GM12878 (cell line): ENCODE measurements around the gene SIM1.

Experiments
- CREB1 ChIP-seq: IDR thresholded peaks from 2 replicates; pipeline ENCODE4 v1.6.1; 2012; ENCODE audit warnings: low read depth, mild to moderate bottlenecking, inconsistent platforms
- CTCF ChIP-seq, 3 experiments: IDR thresholded peaks in 2 of 3; conservative IDR thresholded peaks in 1 of 3; 2 replicates each; pipeline ENCODE4 v1.5.1; 2011; ENCODE audit warnings: low read depth in 3 of 3, low read length in 3 of 3, mild to moderate bottlenecking in 3 of 3, control low read depth in 2 of 3, moderate library complexity in 2 of 3, inconsistent platforms in 1 of 3, mixed read lengths in 1 of 3; ENCODE audit not compliant: control insufficient read depth in 2 of 3, insufficient read depth in 1 of 3; ENCODE audit errors: extremely low read depth in 1 of 3
- EGR1 ChIP-seq, 2 experiments: IDR thresholded peaks; 1 replicate in 1 of 2; 2 replicates in 1 of 2; pipeline ENCODE4 v1.6.1; 2011 to 2012; ENCODE audit warnings: low read depth in 2 of 2, low read length in 2 of 2, borderline replicate concordance in 1 of 2, mild to moderate bottlenecking in 1 of 2, moderate library complexity in 1 of 2
- JUNB ChIP-seq: IDR thresholded peaks from 2 replicates; pipeline ENCODE4 v1.6.1; 2016; ENCODE audit warnings: antibody characterized with exemption, mild to moderate bottlenecking
- MYC ChIP-seq: IDR thresholded peaks from 2 replicates; pipeline ENCODE4 v1.6.1; 2011; ENCODE audit warnings: mild to moderate bottlenecking, low read length, moderate library complexity, inconsistent platforms; ENCODE audit not compliant: insufficient read depth, insufficient replicate concordance, insufficient read length, severe bottlenecking
- NFYA ChIP-seq: IDR thresholded peaks from 2 replicates; pipeline ENCODE4 v1.6.1; 2011; ENCODE audit warnings: low read depth, mild to moderate bottlenecking, low read length, improper control_type of control experiment, borderline replicate concordance
- POLR2A ChIP-seq: IDR thresholded peaks from 2 replicates; pipeline ENCODE4 v1.6.1; 2011; ENCODE audit warnings: low read depth, mild to moderate bottlenecking, low read length
- PRDM15 ChIP-seq: fragments of 450-650 bp; formaldehyde crosslinking; IDR thresholded peaks from 2 replicates; pipeline ENCODE4 v1.4.0; 2020; ENCODE audit warnings: mild to moderate bottlenecking, moderate library complexity
- RBBP5 ChIP-seq: fragments of 200-600 bp; sonication (generic); conservative IDR thresholded peaks from 2 replicates; pipeline ENCODE4 v1.6.1; 2016
- RCOR1 ChIP-seq: conservative IDR thresholded peaks from 2 replicates; pipeline ENCODE4 v1.6.1; 2012; ENCODE audit warnings: low read depth, low read length, improper control_type of control experiment
- YY1 ChIP-seq: IDR thresholded peaks from 2 replicates; pipeline ENCODE4 v1.6.1; 2011; ENCODE audit warnings: low read depth, mild to moderate bottlenecking, low read length
- ZNF217 ChIP-seq: fragments of 450-650 bp; IDR thresholded peaks from 2 replicates; pipeline ENCODE4 v1.6.1; 2017; ENCODE audit warnings: antibody characterized with exemption, mild to moderate bottlenecking

GRCh38 chr6:100455230-100456124, 9.2 kb downstream of the SIM1 start:
- TF ChIP-seq ZNF217 (no peak), EGR1 (IDR thresholded peaks at IDR 0.05; ENCODE audit: borderline replicate concordance in 1 of 2, low read depth in 2 of 2, low read length in 2 of 2) (no peak), CTCF (IDR thresholded peaks at IDR 0.05 in 2 of 3, conservative IDR thresholded peaks at IDR 0.05 in 1 of 3; ENCODE audit: control insufficient read depth in 2 of 3, extremely low read depth in 1 of 3, insufficient read depth in 1 of 3, low read depth in 3 of 3, low read length in 3 of 3) (no peak), MYC (no peak), RCOR1 (no peak), JUNB (no peak), POLR2A (no peak), PRDM15 (CRISPR knock-in tag) (no peak), RBBP5 (no peak), CREB1 (no peak), NFYA (no peak), YY1 (no peak)
